GM23248 (cell line): ENCODE results near the gene BOD1.

ENCODE experiments used
- EZH2 ChIP-seq: fragments of 200-600 bp; sonication (generic); IDR thresholded peaks from 2 replicates; pipeline ENCODE4 v1.6.1; 2018; ENCODE audit warnings: antibody characterized with exemption, mild to moderate bottlenecking; ENCODE audit not compliant: insufficient read depth, poor library complexity, severe bottlenecking
- EZH2phosphoT487 ChIP-seq: fragments of 200-600 bp; sonication (generic); IDR thresholded peaks from 2 replicates; pipeline ENCODE4 v1.6.1; 2018; ENCODE audit warnings: antibody characterized with exemption, moderate library complexity, mild to moderate bottlenecking, low read depth; ENCODE audit not compliant: insufficient read depth

DNA sequence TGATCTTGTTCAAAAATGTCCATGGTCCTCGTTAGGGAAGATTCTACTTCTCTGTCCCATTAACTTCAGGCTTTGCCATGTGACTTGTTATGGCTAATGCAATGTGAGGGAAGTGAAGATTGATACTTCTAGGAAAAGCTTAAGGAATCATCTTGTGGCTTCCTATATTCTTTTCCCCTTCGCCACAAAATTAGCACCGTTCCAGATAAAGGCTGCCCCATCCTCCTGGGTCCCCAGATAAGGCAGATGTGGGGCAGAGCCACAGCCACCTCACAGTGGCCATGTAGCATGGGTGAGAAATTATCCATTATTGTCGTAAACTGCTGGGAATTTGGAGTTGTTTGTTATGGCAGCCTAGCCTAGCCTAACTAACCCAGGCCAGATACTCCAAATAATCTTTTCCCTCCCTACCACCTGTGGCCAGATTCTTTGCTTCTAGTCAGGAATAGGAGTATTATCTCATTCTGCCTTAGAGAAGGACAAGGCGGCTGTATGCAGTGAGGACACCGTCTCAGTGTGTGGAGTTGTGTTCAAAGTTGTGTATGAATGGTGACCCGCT is 31.9 kb upstream of the BOD1 start:
- TF ChIP-seq EZH2 (no peak), EZH2phosphoT487 (no peak)
